ENCODE measurements around the gene TTC34. TPM values are rescaled to one million over a fixed set of nuclear protein-coding genes. Genes with fewer than 3 reads are reported as not detected.

The TTC34 gene
- total and polyA plus RNA-seq, 4 donors: 0.10 to 1.6 (median 1.1) TPM

DNA sequence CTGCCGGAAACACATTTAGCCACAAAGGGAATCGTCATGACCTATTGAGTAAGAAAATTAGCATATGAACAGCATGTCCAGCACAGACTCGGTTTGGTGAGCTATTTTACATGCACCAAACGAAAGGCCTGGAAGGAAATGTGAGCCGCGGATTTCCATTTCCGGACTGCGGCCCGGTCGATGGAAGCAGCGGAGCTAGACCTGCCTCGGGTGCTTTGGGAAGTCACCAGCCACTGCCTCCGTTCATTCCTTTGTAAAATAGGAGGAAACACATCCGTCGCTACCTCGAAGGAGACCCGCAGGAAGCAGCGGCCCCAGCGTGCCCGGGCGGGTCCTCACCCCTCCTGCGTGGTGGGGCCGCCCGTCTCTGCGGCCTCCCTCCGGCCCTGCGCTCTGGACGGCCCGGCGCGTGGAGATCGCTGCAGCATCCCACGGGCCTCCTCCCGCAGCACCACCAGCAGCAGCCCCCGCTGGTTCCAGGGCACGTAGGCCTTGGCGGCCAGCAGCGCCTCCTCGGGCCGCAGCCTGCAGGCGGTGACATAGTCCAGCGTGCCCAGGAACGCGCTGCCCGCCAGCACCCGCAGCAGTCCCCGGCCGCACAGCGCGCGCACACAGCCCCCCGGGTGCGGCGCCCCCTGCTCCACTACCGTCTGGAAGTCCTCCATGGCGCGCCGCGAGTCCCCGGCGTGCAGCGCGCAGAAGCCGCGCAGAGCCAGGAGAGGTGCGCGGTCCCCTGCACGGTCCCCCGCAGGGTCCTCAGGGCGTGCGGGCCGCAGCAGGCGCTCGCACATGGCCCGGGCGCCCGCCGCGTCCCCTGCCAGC is 12.1 kb downstream of the TTC34 start:
- WGBS (ENCODE audit: insufficient coverage): 3% methylated on average over 79 of the region's 79 CpGs
- Histone ChIP-seq H3K4me3 (ENCODE audit: low read depth, low read length) (no peak overlapping the region), H3K36me3 (ENCODE audit: control insufficient read depth, insufficient read depth, low read length) (peaks cover 3% of the 10 kb centered on the region), H3K27me3 (ENCODE audit: control insufficient read depth, insufficient read depth, low read length) (peaks cover 20% of the 10 kb centered on the region), H3K27ac (ENCODE audit: low read depth, low read length) (no peak overlapping the region), H3K4me1 (ENCODE audit: control insufficient read depth, insufficient read depth, low read length) (peaks cover 15% of the 10 kb centered on the region), H3K9me3 (ENCODE audit: control insufficient read depth, insufficient read depth, low read length) (peaks cover 4% of the 10 kb centered on the region)
- peak in 2 of 6 donors; percentile 35 to 62 for DNase-seq (ENCODE audit: low read depth in 4 of 6, low spot score in 6 of 6)

DNA sequence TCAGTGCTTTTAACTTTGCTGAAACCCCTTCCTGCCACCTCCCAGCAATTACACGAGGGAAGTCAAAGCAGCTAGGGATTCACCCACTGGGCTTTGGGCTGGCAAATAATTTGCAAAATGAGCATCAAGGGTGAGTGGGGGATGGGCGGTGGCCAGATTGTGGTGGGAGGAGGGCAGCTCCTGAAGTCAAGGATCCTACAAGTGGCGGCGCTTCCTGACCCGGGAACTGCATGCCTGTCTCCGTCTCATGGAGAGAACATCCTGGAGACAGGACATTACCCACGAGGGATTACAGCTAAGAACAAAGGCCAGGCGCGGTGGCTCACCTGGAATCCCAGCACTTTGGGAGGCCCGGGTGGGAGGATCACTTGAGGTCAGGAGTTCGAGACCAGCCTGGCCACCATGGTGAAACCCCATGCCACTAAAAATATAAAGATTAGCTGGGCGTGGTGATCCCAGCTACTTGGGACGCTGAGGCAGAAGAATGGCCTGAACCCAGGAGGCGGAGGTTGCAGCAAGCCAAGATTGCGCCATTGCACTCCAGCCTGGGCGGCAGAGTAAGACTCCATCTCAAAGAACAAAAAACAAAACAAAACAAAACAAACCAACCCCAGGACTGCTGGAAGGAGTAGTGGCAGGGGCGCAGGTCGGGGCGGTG is 12.9 kb downstream of the TTC34 start:
- peaks cover 4% of the 10 kb centered on the region for H3K9me3 ChIP-seq (ENCODE audit: control insufficient read depth, insufficient read depth, low read length)
- H3K4me1 ChIP-seq (ENCODE audit: control insufficient read depth, insufficient read depth, low read length): peaks cover 15% of the 10 kb centered on the region
- peaks cover 3% of the 10 kb centered on the region for H3K36me3 ChIP-seq (ENCODE audit: control insufficient read depth, insufficient read depth, low read length)
- 63% methylated on average over 12 of the region's 19 CpGs for WGBS (ENCODE audit: insufficient coverage)
- H3K27ac ChIP-seq (ENCODE audit: low read depth, low read length): no peak overlapping the region
- no peak overlapping the region for H3K4me3 ChIP-seq (ENCODE audit: low read depth, low read length)
- peaks cover 20% of the 10 kb centered on the region for H3K27me3 ChIP-seq (ENCODE audit: control insufficient read depth, insufficient read depth, low read length)
- DNase-seq (ENCODE audit: low read depth in 4 of 6, low spot score in 6 of 6): no peak

DNA sequence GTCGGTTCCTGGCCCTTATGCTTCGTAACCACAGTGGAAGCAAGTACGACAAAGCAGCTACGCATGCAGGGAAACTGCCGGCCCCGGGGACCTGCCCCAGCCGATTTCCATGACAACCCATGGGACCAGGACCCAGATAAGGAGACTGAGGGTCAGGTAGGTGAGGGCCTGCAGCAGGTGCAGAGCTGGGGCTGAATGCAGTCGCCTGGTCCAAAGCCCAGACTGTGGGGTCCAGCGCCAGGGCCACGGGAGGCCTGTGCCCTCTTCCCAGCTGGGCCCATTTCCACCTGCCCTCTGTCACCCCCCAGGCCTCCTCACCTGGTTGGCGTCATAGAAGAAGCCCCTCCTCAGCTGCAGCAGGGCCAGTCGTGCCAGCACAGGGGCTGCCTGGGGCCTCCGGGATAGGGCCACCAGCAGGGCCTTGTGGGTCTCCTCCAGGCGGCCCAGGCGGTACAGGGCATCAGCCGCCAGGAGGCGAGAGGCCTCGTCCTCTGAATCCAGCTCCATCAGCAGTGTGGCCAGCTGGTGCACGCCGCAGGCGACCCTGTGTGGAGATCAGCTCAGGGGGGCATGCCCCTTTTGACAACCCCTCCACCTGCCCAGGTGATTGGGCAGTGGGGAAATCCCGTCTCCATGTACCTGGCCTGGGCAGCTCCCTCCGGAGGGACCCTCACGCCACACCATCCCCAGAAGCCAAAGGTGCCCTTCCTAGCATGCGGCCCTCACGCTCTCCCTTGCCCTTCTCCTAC is 14.2 kb downstream of the TTC34 start:
- WGBS (ENCODE audit: insufficient coverage): 84% methylated on average over 19 of the region's 26 CpGs
- no peak for DNase-seq (ENCODE audit: low read depth in 4 of 6, low spot score in 6 of 6)
- Histone ChIP-seq H3K4me3 (ENCODE audit: low read depth, low read length) (no peak overlapping the region), H3K9me3 (ENCODE audit: control insufficient read depth, insufficient read depth, low read length) (peaks cover 1% of the 10 kb centered on the region), H3K27ac (ENCODE audit: low read depth, low read length) (no peak overlapping the region), H3K27me3 (ENCODE audit: control insufficient read depth, insufficient read depth, low read length) (peaks cover 20% of the 10 kb centered on the region), H3K36me3 (ENCODE audit: control insufficient read depth, insufficient read depth, low read length) (peaks cover 3% of the 10 kb centered on the region), H3K4me1 (ENCODE audit: control insufficient read depth, insufficient read depth, low read length) (peaks cover 15% of the 10 kb centered on the region)

DNA sequence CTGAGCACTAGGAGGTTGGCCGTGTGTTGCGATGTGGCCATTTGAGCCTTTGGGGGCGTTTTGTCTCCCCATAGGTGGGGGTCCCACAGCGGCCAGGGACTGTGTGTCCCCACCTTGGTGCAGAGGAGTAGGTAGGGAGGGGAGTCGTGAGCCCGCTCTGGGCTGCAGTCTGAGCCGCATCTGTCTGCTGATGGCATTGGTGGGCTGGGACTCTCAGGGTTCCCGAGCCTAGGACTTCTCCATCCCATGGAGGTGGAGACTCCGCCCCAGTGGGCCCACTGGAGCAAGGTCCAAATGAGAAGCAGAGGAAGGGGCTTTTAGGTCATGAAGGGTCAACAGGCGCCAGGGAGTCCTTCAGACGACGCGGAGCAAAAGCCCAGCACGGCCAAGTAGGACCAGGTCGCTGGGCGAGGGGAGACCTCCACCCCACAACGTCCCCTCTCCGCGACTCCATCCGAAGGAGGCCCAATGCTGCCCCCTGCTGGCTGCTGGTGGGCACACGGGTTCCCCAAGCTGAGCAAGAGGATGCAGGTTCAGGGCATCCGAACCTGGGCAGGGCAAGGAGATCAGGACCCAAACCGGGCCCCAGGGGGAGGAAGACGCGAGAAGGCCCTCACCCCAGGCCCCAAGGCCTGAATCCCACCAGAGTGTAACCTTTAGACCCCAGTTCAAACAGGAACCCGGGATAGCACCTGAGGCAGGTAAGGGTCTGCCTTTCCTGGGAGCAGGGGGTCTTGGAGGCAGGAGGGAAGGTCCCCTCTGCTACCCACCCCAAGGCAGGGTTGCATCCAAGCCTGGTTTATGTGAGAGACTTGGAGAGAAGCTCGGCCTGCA is 14.9 kb downstream of the TTC34 start:
- Histone ChIP-seq H3K4me3 (ENCODE audit: low read depth, low read length) (no peak overlapping the region), H3K36me3 (ENCODE audit: control insufficient read depth, insufficient read depth, low read length) (peaks cover 3% of the 10 kb centered on the region), H3K9me3 (ENCODE audit: control insufficient read depth, insufficient read depth, low read length) (peaks cover 2% of the 10 kb centered on the region), H3K4me1 (ENCODE audit: control insufficient read depth, insufficient read depth, low read length) (peaks cover 15% of the 10 kb centered on the region), H3K27me3 (ENCODE audit: control insufficient read depth, insufficient read depth, low read length) (peaks cover 20% of the 10 kb centered on the region), H3K27ac (ENCODE audit: low read depth, low read length) (no peak overlapping the region)
- 35% methylated on average over 26 of the region's 27 CpGs for WGBS (ENCODE audit: insufficient coverage)
- peak in 2 of 6 donors; percentile 50 to 68 for DNase-seq (ENCODE audit: low read depth in 4 of 6, low spot score in 6 of 6)

DNA sequence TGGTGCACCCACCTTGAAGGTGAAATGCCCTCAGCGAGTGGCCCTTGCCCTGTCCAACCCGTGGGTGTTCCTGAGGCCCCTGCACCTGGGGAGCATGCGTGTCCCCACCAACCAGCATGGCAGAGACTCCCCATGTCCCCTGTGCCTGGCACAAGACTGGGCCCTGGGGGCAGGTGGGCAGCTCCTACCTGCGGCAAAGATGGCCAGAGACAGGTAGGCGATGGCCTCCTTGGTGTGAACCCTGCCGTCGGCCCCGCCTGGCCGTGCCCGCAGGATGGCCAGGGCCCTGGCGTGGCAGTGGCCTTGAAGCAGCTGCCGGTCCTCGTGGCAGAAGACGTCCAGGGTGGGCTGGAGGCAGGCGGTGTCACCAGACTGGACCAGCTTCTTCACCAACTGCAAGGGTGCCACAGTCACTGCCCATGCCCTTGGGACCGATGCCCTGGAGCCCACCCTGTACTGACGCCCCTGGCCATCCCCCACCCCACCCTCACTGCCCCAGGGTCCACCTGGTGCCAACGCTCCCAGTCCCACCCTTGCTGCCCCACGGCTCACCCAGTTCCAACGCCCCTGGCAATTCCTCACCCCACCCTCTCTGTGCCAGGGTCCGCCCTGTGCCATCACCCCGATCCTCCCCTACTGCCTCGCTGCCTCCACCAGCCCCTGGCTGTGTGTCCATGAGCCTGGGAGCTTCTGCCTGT is 15.7 kb downstream of the TTC34 start:
- Histone ChIP-seq H3K27me3 (ENCODE audit: control insufficient read depth, insufficient read depth, low read length) (peaks cover 17% of the 10 kb centered on the region), H3K36me3 (ENCODE audit: control insufficient read depth, insufficient read depth, low read length) (peaks cover 3% of the 10 kb centered on the region), H3K27ac (ENCODE audit: low read depth, low read length) (no peak overlapping the region), H3K4me3 (ENCODE audit: low read depth, low read length) (no peak overlapping the region), H3K4me1 (ENCODE audit: control insufficient read depth, insufficient read depth, low read length) (peaks cover 15% of the 10 kb centered on the region), H3K9me3 (ENCODE audit: control insufficient read depth, insufficient read depth, low read length) (peaks cover 2% of the 10 kb centered on the region)
- WGBS (ENCODE audit: insufficient coverage): 95% methylated on average over 22 of the region's 23 CpGs
- DNase-seq (ENCODE audit: low read depth in 4 of 6, low spot score in 6 of 6): no peak

DNA sequence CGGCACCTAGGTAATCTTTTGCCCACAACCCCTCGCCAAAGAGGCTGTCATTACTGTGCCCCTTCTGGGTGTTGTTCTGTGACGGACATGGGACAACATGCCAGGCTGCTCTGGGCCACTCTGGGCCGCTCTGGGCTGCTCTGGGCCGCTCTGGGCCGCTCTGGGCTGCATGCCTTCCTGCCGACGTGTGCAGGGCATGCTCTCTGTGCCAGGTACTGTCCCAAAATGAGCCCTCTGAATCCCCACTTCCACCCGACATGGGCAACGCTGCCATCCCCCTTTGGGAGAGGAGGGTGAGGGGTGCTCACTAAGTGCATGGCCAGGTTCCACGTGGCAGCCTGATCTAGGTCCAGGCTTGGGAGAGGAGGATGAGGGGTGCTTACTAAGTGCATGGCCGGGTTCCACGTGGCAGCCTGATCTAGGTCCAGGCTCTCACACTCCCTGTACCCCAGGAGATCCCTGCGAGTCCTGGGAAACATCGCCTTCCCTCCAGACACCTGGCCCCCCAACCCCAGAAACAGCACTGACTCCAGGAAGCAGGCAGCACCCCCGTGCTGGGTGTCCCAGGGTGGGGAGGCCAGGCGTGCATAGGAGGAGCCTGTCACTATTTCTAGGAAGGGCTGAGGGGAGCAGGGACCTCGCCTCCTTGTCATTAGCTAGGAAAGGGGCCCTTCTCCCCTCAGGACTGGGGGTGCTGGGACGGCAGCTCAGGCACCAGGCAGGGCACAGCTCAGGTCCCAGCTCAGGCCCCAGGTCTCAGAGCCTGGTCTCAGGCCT is 16.5 kb downstream of the TTC34 start:
- no peak for DNase-seq (ENCODE audit: low read depth in 4 of 6, low spot score in 6 of 6)
- Histone ChIP-seq H3K27me3 (ENCODE audit: control insufficient read depth, insufficient read depth, low read length) (peaks cover 10% of the 10 kb centered on the region), H3K4me3 (ENCODE audit: low read depth, low read length) (no peak overlapping the region), H3K27ac (ENCODE audit: low read depth, low read length) (no peak overlapping the region), H3K9me3 (ENCODE audit: control insufficient read depth, insufficient read depth, low read length) (peaks cover 2% of the 10 kb centered on the region), H3K36me3 (ENCODE audit: control insufficient read depth, insufficient read depth, low read length) (peaks cover 3% of the 10 kb centered on the region), H3K4me1 (ENCODE audit: control insufficient read depth, insufficient read depth, low read length) (peaks cover 11% of the 10 kb centered on the region)
- WGBS (ENCODE audit: insufficient coverage): 82% methylated on average over 18 of the region's 19 CpGs

DNA sequence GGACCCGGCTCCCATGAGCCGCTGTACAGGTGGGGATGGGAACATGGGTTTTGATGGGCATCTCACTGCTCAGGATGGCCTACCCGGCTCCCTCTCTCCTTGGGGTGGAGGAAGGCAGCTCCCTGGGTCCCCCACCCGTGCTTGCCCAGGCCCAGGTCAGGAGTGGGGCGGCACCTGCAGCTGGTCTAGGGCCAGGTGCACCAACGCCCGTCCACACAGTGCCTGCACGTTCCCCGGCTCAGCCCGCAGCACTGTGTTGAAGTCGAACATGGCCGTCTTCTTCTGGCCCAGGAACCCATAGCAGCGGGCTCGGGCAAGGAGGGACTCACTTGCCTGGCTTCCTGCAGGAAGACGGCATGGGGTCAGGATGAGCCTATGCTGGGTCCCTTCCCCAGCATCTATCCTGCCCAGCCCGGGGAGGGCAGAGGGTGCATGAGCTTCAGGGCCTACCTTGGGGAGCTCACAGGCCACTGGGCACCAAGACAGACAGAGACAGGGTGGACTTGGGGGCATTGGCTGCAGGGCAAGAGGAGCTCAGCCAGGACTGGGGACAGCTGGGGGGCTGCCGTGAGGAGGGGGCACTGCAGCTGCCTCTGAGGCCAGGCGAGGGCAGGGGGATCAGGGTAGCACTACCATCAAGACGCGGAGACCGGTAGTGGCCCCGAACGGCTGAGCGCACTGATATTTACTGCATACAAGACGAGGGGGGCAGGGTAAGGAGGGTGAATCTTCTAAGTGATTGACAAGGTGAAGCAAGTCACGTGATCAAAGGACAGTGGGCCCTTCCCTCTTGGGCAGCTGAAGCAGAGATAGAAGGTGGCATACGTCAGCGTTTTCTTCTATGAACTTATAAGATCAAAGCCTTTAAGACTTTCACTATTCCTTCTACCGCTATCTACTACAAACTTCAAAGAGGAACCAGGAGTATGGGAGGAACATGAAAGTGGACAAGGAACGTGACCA is 17.8 kb downstream of the TTC34 start:
- 90% methylated on average over 24 of the region's 30 CpGs for WGBS (ENCODE audit: insufficient coverage)
- Histone ChIP-seq H3K27me3 (ENCODE audit: control insufficient read depth, insufficient read depth, low read length) (peaks cover 4% of the 10 kb centered on the region), H3K9me3 (ENCODE audit: control insufficient read depth, insufficient read depth, low read length) (peaks cover 2% of the 10 kb centered on the region), H3K27ac (ENCODE audit: low read depth, low read length) (no peak overlapping the region), H3K4me3 (ENCODE audit: low read depth, low read length) (no peak overlapping the region), H3K4me1 (ENCODE audit: control insufficient read depth, insufficient read depth, low read length) (peaks cover 2% of the 10 kb centered on the region), H3K36me3 (ENCODE audit: control insufficient read depth, insufficient read depth, low read length) (peaks cover 3% of the 10 kb centered on the region)
- DNase-seq (ENCODE audit: low read depth in 4 of 6, low spot score in 6 of 6): no peak

DNA sequence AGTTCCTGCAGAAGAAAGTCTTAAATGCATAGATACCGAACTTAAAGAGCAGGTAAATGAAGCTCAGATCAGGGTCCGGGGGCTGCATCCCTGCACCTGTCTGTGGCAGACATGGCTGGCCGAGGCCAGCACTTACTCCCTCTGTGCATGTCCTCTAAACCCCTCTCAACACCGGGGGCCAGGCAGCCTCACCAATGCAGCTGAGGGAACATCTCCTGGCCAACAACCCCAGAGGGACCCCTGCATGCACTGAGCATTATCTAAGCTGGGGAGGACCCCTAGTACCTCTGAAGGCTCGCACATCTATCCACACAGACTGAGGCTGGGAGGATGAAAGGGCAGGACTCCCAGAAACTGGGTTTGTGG is 18.4 kb downstream of the TTC34 start:
- Histone ChIP-seq H3K4me3 (ENCODE audit: low read depth, low read length) (no peak overlapping the region), H3K27me3 (ENCODE audit: control insufficient read depth, insufficient read depth, low read length) (no peaks in the 10 kb centered on the region), H3K9me3 (ENCODE audit: control insufficient read depth, insufficient read depth, low read length) (peaks cover 2% of the 10 kb centered on the region), H3K27ac (ENCODE audit: low read depth, low read length) (no peak overlapping the region), H3K36me3 (ENCODE audit: control insufficient read depth, insufficient read depth, low read length) (peaks cover 3% of the 10 kb centered on the region), H3K4me1 (ENCODE audit: control insufficient read depth, insufficient read depth, low read length) (peaks cover 5% of the 10 kb centered on the region)
- 81% methylated on average over 4 of the region's 5 CpGs for WGBS (ENCODE audit: insufficient coverage)
- no peak for DNase-seq (ENCODE audit: low read depth in 4 of 6, low spot score in 6 of 6)

Data from spinal cord (tissue), 10 donors.